Islet of Langerhans (tissue), 1 donor: ENCODE measurements around the gene ANK3.
A peak's percentile ranks its signal among the peaks of the same experiment; 100 is the strongest.

Source experiments
- FAIRE-seq: peaks from one replicate; lab custom pipeline; 2011; peaks lifted over from hg19 to GRCh38; lab: Jason Lieb, UNC

Gene ANK3

GRCh38 chr10:60222047-60222446 is 167.6 kb downstream of the ANK3 start:
- no peak for FAIRE-seq

GRCh38 chr10:60212195-60212594 is 177.5 kb downstream of the ANK3 start:
- no peak for FAIRE-seq

- no peak for FAIRE-seq
Measured at GRCh38 chr10:60209874-60210570, 179.7 kb downstream of the ANK3 start.

- peak; percentile 96 for FAIRE-seq
Measured at GRCh38 chr10:60208676-60209269, 180.9 kb downstream of the ANK3 start.

- no peak for FAIRE-seq
Measured at GRCh38 chr10:60207894-60208293, 181.8 kb downstream of the ANK3 start.

- FAIRE-seq, result no peak
Measured at GRCh38 chr10:60206735-60207134, 182.9 kb downstream of the ANK3 start.

- no peak for FAIRE-seq
Measured at GRCh38 chr10:60205741-60206140, 183.9 kb downstream of the ANK3 start.

- FAIRE-seq, result peak; percentile 75
Measured at GRCh38 chr10:60203993-60204618, 185.6 kb downstream of the ANK3 start.

- FAIRE-seq, result no peak
Measured at GRCh38 chr10:60200682-60201053, 189.0 kb downstream of the ANK3 start.

- no peak for FAIRE-seq
Measured at GRCh38 chr10:60200012-60200681, 189.5 kb downstream of the ANK3 start.

- FAIRE-seq, result no peak
Measured at GRCh38 chr10:60197206-60197605, 192.5 kb downstream of the ANK3 start.

- FAIRE-seq, result no peak
Measured at GRCh38 chr10:60194421-60194820, 195.3 kb downstream of the ANK3 start.

- FAIRE-seq, result no peak
Measured at GRCh38 chr10:60192946-60193345, 196.7 kb downstream of the ANK3 start.

GRCh38 chr10:60189861-60190475 is 199.7 kb downstream of the ANK3 start:
- no peak for FAIRE-seq

GRCh38 chr10:60188548-60188947 is 201.1 kb downstream of the ANK3 start:
- no peak for FAIRE-seq

GRCh38 chr10:60187691-60188090 is 202.0 kb downstream of the ANK3 start:
- no peak for FAIRE-seq

- FAIRE-seq, result peak; percentile 56
Measured at GRCh38 chr10:60186315-60187071, 203.2 kb downstream of the ANK3 start.

GRCh38 chr10:60185421-60185820 is 204.3 kb downstream of the ANK3 start:
- FAIRE-seq, result no peak

- FAIRE-seq, result no peak
Measured at GRCh38 chr10:60182691-60183090, 207.0 kb downstream of the ANK3 start.

- FAIRE-seq, result peak; percentile 61
Measured at GRCh38 chr10:60176925-60177324, 212.8 kb downstream of the ANK3 start.

GRCh38 chr10:60175441-60175971 is 214.2 kb downstream of the ANK3 start:
- FAIRE-seq, result no peak
